KBM-7 (cell line): ENCODE measurements around the gene NINJ1.

Experiments
- DNase-seq: peaks from one replicate; pipeline ENCODE4 v3.0.0-alpha.2; 2015
- in situ Hi-C: fragments of 300-500 bp; cut with MboI; formaldehyde crosslinking; loops from 2 replicates; pipeline ENCODE4 v1.14.3; 2020; ENCODE audit warnings: low sequenced_read_pairs, low pct_unique_long_range_greater_than_20kb, mixed read lengths

NINJ1 gene

GRCh38 chr9:93093877-93094657, 40.0 kb downstream of the NINJ1 start:
- in situ Hi-C loops, result no loop called here
- no peak for DNase-seq

- in situ Hi-C loops, result no loop called here
- peak; percentile 70 for DNase-seq
These were observed 40.7 kb downstream of the NINJ1 start for GRCh38 chr9:93093127-93093876.

- DNase-seq, result no peak
- in situ Hi-C loops, result no loop called here
These were observed 41.6 kb downstream of the NINJ1 start for GRCh38 chr9:93092251-93092991.

- in situ Hi-C loops, result no loop called here
- no peak for DNase-seq
These were observed 42.5 kb downstream of the NINJ1 start for GRCh38 chr9:93091453-93092081.

- in situ Hi-C loops, result no loop called here
- DNase-seq, result no peak
These were observed 43.0 kb downstream of the NINJ1 start for GRCh38 chr9:93091056-93091452.

GRCh38 chr9:93090091-93090655, 43.9 kb downstream of the NINJ1 start:
- no peak for DNase-seq
- in situ Hi-C loops, result no loop called here

GRCh38 chr9:93089481-93089991, 44.5 kb downstream of the NINJ1 start:
- no peak for DNase-seq
- in situ Hi-C loops, result no loop called here

- no peak for DNase-seq
- in situ Hi-C loops, result no loop called here
These were observed 45.0 kb downstream of the NINJ1 start for GRCh38 chr9:93089024-93089423.

GRCh38 chr9:93088656-93089015, 45.4 kb downstream of the NINJ1 start:
- DNase-seq, result no peak
- in situ Hi-C loops, result no loop called here

- no peak for DNase-seq
- in situ Hi-C loops, result no loop called here
These were observed 45.9 kb downstream of the NINJ1 start for GRCh38 chr9:93087971-93088655.

GRCh38 chr9:93086447-93087224, 47.4 kb downstream of the NINJ1 start:
- in situ Hi-C loops, result no loop called here
- no peak for DNase-seq

GRCh38 chr9:93085676-93086075, 48.4 kb downstream of the NINJ1 start:
- no peak for DNase-seq
- in situ Hi-C loops, result no loop called here

GRCh38 chr9:93084471-93084881, 49.6 kb downstream of the NINJ1 start:
- in situ Hi-C loops, result no loop called here
- DNase-seq, result no peak

GRCh38 chr9:93083592-93084470, 50.2 kb downstream of the NINJ1 start:
- in situ Hi-C loops, result no loop called here

GRCh38 chr9:93082841-93083411, 51.1 kb downstream of the NINJ1 start:
- in situ Hi-C loops, result no loop called here
- no peak for DNase-seq

More at GRCh38 chr9:93083592-93084470, 50.2 kb downstream of the NINJ1 start:
- no peak for DNase-seq

- in situ Hi-C loops, result no loop called here
- no peak for DNase-seq
These were observed 52.1 kb downstream of the NINJ1 start for GRCh38 chr9:93081931-93082330.
